Neural crest cell (in vitro differentiated cells): ENCODE results near the gene FGF2. TPM values are rescaled to one million over a fixed set of nuclear protein-coding genes. Genes with fewer than 3 reads are reported as not detected.
"Not testable (repeated sequence)": the region's sequence is repeated elsewhere in the genome, so short reads cannot be mapped to it uniquely, and the experiment has no call there.

Source experiments
- DNase-seq: peaks from one replicate; pipeline ENCODE4 v3.0.0; 2021; ENCODE audit warnings: low read depth, mixed read lengths, low spot score
- H3K27ac Mint-ChIP-seq: one replicate; pipeline ENCODE4 v1.8.0; 2021; ENCODE audit warnings: mild to moderate bottlenecking, mixed read lengths; ENCODE audit not compliant: unreplicated experiment
- H3K27me3 Mint-ChIP-seq: 2 replicates; pipeline ENCODE4 v1.8.0; 2021; ENCODE audit warnings: low read depth, mild to moderate bottlenecking, mixed read lengths
- H3K36me3 Mint-ChIP-seq: 2 replicates; pipeline ENCODE4 v1.8.0; 2021; ENCODE audit warnings: low read depth, mild to moderate bottlenecking, mixed read lengths
- H3K4me1 Mint-ChIP-seq: 2 replicates; pipeline ENCODE4 v1.8.0; 2021; ENCODE audit warnings: mixed read lengths
- H3K4me3 Mint-ChIP-seq: one replicate; pipeline ENCODE4 v1.8.0; 2021; ENCODE audit warnings: mild to moderate bottlenecking, mixed read lengths
- H3K9me3 Mint-ChIP-seq: 2 replicates; pipeline ENCODE4 v1.8.0; 2021; ENCODE audit warnings: mixed read lengths
- total RNA-seq: library from RNA; stranded (reverse); gene quantifications from 2 replicates; pipeline ENCODE4 v1.2.1, GENCODE V29; 2021
- TF ChIP-seq, protein P1 (sequence below): fragments of 200-600 bp; sonication (generic); conservative IDR thresholded peaks from 2 replicates; pipeline ENCODE4 v1.5.0; 2021; ENCODE audit warnings: antibody characterized with exemption, mild to moderate bottlenecking

The FGF2 gene
- total RNA-seq, 1 donor from 2014 or later = 14.6 TPM

GRCh38 chr4:122842392-122842791 is 15.8 kb downstream of the FGF2 start:
- peaks cover 5% of the 10 kb centered on the region for H3K9me3 Mint-ChIP-seq
- no peaks in the 10 kb centered on the region for H3K27me3 Mint-ChIP-seq
- TF ChIP-seq, protein P1, sequence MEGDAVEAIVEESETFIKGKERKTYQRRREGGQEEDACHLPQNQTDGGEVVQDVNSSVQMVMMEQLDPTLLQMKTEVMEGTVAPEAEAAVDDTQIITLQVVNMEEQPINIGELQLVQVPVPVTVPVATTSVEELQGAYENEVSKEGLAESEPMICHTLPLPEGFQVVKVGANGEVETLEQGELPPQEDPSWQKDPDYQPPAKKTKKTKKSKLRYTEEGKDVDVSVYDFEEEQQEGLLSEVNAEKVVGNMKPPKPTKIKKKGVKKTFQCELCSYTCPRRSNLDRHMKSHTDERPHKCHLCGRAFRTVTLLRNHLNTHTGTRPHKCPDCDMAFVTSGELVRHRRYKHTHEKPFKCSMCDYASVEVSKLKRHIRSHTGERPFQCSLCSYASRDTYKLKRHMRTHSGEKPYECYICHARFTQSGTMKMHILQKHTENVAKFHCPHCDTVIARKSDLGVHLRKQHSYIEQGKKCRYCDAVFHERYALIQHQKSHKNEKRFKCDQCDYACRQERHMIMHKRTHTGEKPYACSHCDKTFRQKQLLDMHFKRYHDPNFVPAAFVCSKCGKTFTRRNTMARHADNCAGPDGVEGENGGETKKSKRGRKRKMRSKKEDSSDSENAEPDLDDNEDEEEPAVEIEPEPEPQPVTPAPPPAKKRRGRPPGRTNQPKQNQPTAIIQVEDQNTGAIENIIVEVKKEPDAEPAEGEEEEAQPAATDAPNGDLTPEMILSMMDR = no peak
- no peak overlapping the region for H3K27ac Mint-ChIP-seq
- peaks cover 24% of the 10 kb centered on the region for H3K36me3 Mint-ChIP-seq
- no peak overlapping the region for H3K4me3 Mint-ChIP-seq
- peaks cover 14% of the 10 kb centered on the region for H3K4me1 Mint-ChIP-seq
- no peak for DNase-seq

- peaks cover 27% of the 10 kb centered on the region for H3K36me3 Mint-ChIP-seq
- TF ChIP-seq, protein P1 = no peak
- H3K9me3 Mint-ChIP-seq = peaks cover 5% of the 10 kb centered on the region
- H3K4me1 Mint-ChIP-seq = peaks cover 11% of the 10 kb centered on the region
- no peak overlapping the region for H3K4me3 Mint-ChIP-seq
- H3K27ac Mint-ChIP-seq = no peak overlapping the region
- DNase-seq = no peak
- no peaks in the 10 kb centered on the region for H3K27me3 Mint-ChIP-seq
These were observed 16.4 kb downstream of the FGF2 start for GRCh38 chr4:122842984-122843531.

DNA sequence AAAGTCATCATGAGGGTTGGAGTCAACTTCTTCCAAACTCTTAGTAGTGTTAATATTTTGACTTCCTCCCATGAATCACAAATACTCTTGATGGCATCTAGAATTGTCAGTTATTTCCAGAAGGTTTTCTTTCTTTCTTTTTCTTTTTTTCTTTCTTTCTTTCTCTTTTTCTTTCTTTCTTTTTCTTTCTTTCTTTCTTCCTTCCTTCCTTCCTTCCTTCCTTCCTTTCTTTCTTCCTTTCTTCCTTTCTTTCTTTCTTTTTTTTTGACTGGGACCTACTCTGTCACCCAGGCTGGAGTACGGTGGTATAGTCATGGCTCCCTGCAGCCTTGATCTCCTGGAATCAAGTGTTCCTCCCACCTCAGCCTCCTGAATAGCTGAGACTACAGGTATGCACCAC is 17.8 kb downstream of the FGF2 start:
- H3K27ac Mint-ChIP-seq = not testable (repeated sequence)

GRCh38 chr4:122845066-122845465 is 18.4 kb downstream of the FGF2 start:
- Mint-ChIP-seq H3K9me3 (peaks cover 10% of the 10 kb centered on the region), H3K36me3 (peaks cover 24% of the 10 kb centered on the region), H3K4me1 (peaks cover 10% of the 10 kb centered on the region), H3K27me3 (no peaks in the 10 kb centered on the region), H3K27ac (no peak overlapping the region), H3K4me3 (no peak overlapping the region)
- TF ChIP-seq, protein P1 = no peak
- DNase-seq = no peak

More for the DNA sequence above, 17.8 kb downstream of the FGF2 start:
- not testable (repeated sequence) for H3K4me1 Mint-ChIP-seq, H3K27me3 Mint-ChIP-seq, H3K9me3 Mint-ChIP-seq, H3K4me3 Mint-ChIP-seq, DNase-seq
- peaks cover 30% of the 10 kb centered on the region for H3K36me3 Mint-ChIP-seq

DNA sequence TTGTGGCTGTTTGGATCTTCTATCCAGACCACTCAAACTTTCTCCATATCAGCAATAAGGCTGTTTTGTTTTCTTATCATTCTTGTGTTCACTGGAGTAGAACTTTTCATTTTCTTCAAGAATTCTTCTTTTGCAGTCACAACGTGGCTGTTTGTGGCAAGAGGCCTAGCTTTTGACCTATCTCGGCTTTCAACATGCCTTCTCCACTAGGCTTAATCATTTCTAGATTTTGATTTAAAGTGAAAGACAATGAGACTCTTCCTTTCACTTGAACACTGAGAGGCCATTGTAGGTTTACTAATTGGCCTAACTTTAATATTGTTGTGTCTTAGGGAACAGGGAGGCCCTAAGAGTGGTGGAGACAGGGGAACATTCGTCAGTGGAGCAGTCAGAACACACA is 19.1 kb downstream of the FGF2 start:
- Mint-ChIP-seq H3K4me1 (peaks cover 10% of the 10 kb centered on the region), H3K4me3 (no peak overlapping the region), H3K9me3 (peaks cover 10% of the 10 kb centered on the region), H3K27me3 (no peaks in the 10 kb centered on the region), H3K36me3 (peaks cover 24% of the 10 kb centered on the region), H3K27ac (peak overlapping the region; percentile 46)
- no peak for DNase-seq
- TF ChIP-seq, protein P1 = no peak

- TF ChIP-seq, protein P1 = no peak
- Mint-ChIP-seq H3K36me3 (peaks cover 23% of the 10 kb centered on the region), H3K4me1 (peaks cover 8% of the 10 kb centered on the region)
These were observed 21.3 kb downstream of the FGF2 start for GRCh38 chr4:122847931-122848330.

GRCh38 chr4:122849789-122850188 is 23.2 kb downstream of the FGF2 start:
- H3K4me1 Mint-ChIP-seq = peaks cover 18% of the 10 kb centered on the region
- H3K4me3 Mint-ChIP-seq, H3K9me3 Mint-ChIP-seq, H3K27ac Mint-ChIP-seq, H3K27me3 Mint-ChIP-seq, DNase-seq: not testable (repeated sequence)
- peaks cover 19% of the 10 kb centered on the region for H3K36me3 Mint-ChIP-seq

More at GRCh38 chr4:122847931-122848330, 21.3 kb downstream of the FGF2 start:
- H3K9me3 Mint-ChIP-seq = peaks cover 9% of the 10 kb centered on the region
- DNase-seq = no peak
- peak overlapping the region; percentile 15 for H3K27ac Mint-ChIP-seq
- no peaks in the 10 kb centered on the region for H3K27me3 Mint-ChIP-seq
- H3K4me3 Mint-ChIP-seq = no peak overlapping the region
